Measurements from ENCODE around the gene MBD6. TPM values are rescaled to one million over a fixed set of nuclear protein-coding genes. Genes with fewer than 3 reads are reported as not detected.

Gene MBD6
- total and polyA plus RNA-seq, 2 of the 13 experiments (the other 11 are each of a cell fraction or from before 2014, with no cell fraction given) = 4.1 to 5.9 TPM

- H3K79me2 ChIP-seq (ENCODE audit: insufficient read depth, low read length) = no peaks in the 10 kb centered on the region
- H3K36me3 ChIP-seq (replicated peaks in 1 of 2; ENCODE audit: control insufficient read depth in 1 of 2, insufficient read depth in 2 of 2, low read length in 2 of 2) = peaks cover 28 to 76% of the 10 kb centered on the region in 2 experiments
- no peak overlapping the region for H3K27ac ChIP-seq (ENCODE audit: extremely low read length, insufficient read depth, low read length)
- in situ Hi-C loops (cut with HindIII; ENCODE audit: extremely low pct_ligation_motif_present, low pct_unique_long_range_greater_than_20kb) = no loop called here
- no peak for FAIRE-seq
- ATAC-seq = no peak
- no peak for DNase-seq (ENCODE audit: low spot score)
- TF ChIP-seq POLR2AphosphoS2 (IDR thresholded peaks at IDR 0.05; ENCODE audit: low read depth, low read length) (peak; percentile 34; the same call in 1 of the 2 replicates), SAP130 (CRISPR knock-in tag; IDR thresholded peaks at IDR 0.05; ENCODE audit: low read depth) (no peak), NR1H2 (CRISPR knock-in tag; IDR thresholded peaks at IDR 0.05; ENCODE audit: borderline replicate concordance, low read depth) (no peak), PITX1 (CRISPR knock-in tag; IDR thresholded peaks at IDR 0.05) (no peak), POLR2G (IDR thresholded peaks at IDR 0.05; ENCODE audit: low read depth, low read length) (peak; percentile 27; the same call in 1 of the 2 replicates)
- no peak overlapping the region for H2AFZ ChIP-seq (ENCODE audit: low read length)
- no peaks in the 10 kb centered on the region for H3K27me3 ChIP-seq (ENCODE audit: control insufficient read depth in 1 of 2, insufficient read depth in 2 of 2, low read length in 2 of 2)
- no peaks in the 10 kb centered on the region for H3K9me3 ChIP-seq (ENCODE audit: low read length)
- intact Hi-C loops (cut with micrococcal nuclease; ENCODE audit: unreplicated experiment) = no loop called here
- BruUV-seq (replicated peaks) = no TSS peak
- no peaks in the 10 kb centered on the region for H3K4me1 ChIP-seq (ENCODE audit: insufficient read depth, low read length)
- H4K20me1 ChIP-seq (ENCODE audit: insufficient read depth, low read length) = no peaks in the 10 kb centered on the region
- H3K4me2 ChIP-seq (ENCODE audit: low read depth, low read length) = no peak overlapping the region
- no peak overlapping the region for H3K4me3 ChIP-seq (replicated peaks in 1 of 3; ENCODE audit: insufficient read depth in 1 of 3, low read depth in 2 of 3, low read length in 3 of 3)
- H3K9ac ChIP-seq (ENCODE audit: insufficient read depth, low read depth, low read length) = no peak overlapping the region
- CTCF ChIA-PET (ENCODE audit: low intra/inter-chr PET ratio, low total read pairs) = no interaction called here
- 90% methylated on average over 1 of the region's 1 CpG for WGBS (ENCODE audit: low lambda C conversion rate)
- POLR2A ChIA-PET = interaction anchor here (0.6 to 3.4 kb wide), 6 partner anchors 12 to 44 kb away, joined by 3 to 17 read pairs (median 4); partner anchors contain the start of gene DCTN2
These were observed 9.2 kb downstream of the MBD6 start for GRCh38 chr12:57531836-57532235.

- Histone ChIP-seq H3K27ac (ENCODE audit: extremely low read length, insufficient read depth, low read length) (no peak overlapping the region), H3K9me3 (ENCODE audit: low read length) (no peaks in the 10 kb centered on the region), H4K20me1 (ENCODE audit: insufficient read depth, low read length) (no peaks in the 10 kb centered on the region), H3K27me3 (ENCODE audit: control insufficient read depth in 1 of 2, insufficient read depth in 2 of 2, low read length in 2 of 2) (no peaks in the 10 kb centered on the region), H3K79me2 (ENCODE audit: insufficient read depth, low read length) (no peaks in the 10 kb centered on the region), H3K36me3 (replicated peaks in 1 of 2; ENCODE audit: control insufficient read depth in 1 of 2, insufficient read depth in 2 of 2, low read length in 2 of 2) (peaks cover 24 to 64% of the 10 kb centered on the region in 2 experiments), H2AFZ (ENCODE audit: low read length) (no peak overlapping the region), H3K4me1 (ENCODE audit: insufficient read depth, low read length) (no peaks in the 10 kb centered on the region), H3K9ac (ENCODE audit: insufficient read depth, low read depth, low read length) (no peak overlapping the region), H3K4me2 (ENCODE audit: low read depth, low read length) (no peak overlapping the region), H3K4me3 (replicated peaks in 1 of 3; ENCODE audit: insufficient read depth in 1 of 3, low read depth in 2 of 3, low read length in 3 of 3) (no peak overlapping the region)
- POLR2A ChIA-PET = interaction anchor here (1.4 to 3.4 kb wide), 3 partner anchors 10 to 43 kb away, joined by 4 to 17 read pairs (median 6); partner anchors contain the start of gene DCTN2
- 98% methylated on average over 7 of the region's 8 CpGs for WGBS (ENCODE audit: low lambda C conversion rate)
- CTCF ChIA-PET (ENCODE audit: low intra/inter-chr PET ratio, low total read pairs) = no interaction called here
- intact Hi-C loops (cut with micrococcal nuclease; ENCODE audit: unreplicated experiment) = no loop called here
- in situ Hi-C loops (cut with HindIII; ENCODE audit: extremely low pct_ligation_motif_present, low pct_unique_long_range_greater_than_20kb) = no loop called here
- DNase-seq (ENCODE audit: low spot score) (no peak), FAIRE-seq (no peak), ATAC-seq (no peak)
- BruUV-seq (replicated peaks) = no TSS peak
- no peak for TF ChIP-seq NKX3-1 (CRISPR knock-in tag; IDR thresholded peaks at IDR 0.05)
- no peak for TF ChIP-seq SIN3B (IDR thresholded peaks at IDR 0.05; ENCODE audit: low read length)
- no peak for TF ChIP-seq ZNF850 (CRISPR knock-in tag; conservative IDR thresholded peaks at IDR 0.05)
- TF ChIP-seq AHR (CRISPR knock-in tag; IDR thresholded peaks at IDR 0.05) = no peak
- TF ChIP-seq, protein P1, sequence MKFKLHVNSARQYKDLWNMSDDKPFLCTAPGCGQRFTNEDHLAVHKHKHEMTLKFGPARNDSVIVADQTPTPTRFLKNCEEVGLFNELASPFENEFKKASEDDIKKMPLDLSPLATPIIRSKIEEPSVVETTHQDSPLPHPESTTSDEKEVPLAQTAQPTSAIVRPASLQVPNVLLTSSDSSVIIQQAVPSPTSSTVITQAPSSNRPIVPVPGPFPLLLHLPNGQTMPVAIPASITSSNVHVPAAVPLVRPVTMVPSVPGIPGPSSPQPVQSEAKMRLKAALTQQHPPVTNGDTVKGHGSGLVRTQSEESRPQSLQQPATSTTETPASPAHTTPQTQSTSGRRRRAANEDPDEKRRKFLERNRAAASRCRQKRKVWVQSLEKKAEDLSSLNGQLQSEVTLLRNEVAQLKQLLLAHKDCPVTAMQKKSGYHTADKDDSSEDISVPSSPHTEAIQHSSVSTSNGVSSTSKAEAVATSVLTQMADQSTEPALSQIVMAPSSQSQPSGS (CRISPR knock-in tag; IDR thresholded peaks at IDR 0.05) = no peak
- TF ChIP-seq, protein P2, sequence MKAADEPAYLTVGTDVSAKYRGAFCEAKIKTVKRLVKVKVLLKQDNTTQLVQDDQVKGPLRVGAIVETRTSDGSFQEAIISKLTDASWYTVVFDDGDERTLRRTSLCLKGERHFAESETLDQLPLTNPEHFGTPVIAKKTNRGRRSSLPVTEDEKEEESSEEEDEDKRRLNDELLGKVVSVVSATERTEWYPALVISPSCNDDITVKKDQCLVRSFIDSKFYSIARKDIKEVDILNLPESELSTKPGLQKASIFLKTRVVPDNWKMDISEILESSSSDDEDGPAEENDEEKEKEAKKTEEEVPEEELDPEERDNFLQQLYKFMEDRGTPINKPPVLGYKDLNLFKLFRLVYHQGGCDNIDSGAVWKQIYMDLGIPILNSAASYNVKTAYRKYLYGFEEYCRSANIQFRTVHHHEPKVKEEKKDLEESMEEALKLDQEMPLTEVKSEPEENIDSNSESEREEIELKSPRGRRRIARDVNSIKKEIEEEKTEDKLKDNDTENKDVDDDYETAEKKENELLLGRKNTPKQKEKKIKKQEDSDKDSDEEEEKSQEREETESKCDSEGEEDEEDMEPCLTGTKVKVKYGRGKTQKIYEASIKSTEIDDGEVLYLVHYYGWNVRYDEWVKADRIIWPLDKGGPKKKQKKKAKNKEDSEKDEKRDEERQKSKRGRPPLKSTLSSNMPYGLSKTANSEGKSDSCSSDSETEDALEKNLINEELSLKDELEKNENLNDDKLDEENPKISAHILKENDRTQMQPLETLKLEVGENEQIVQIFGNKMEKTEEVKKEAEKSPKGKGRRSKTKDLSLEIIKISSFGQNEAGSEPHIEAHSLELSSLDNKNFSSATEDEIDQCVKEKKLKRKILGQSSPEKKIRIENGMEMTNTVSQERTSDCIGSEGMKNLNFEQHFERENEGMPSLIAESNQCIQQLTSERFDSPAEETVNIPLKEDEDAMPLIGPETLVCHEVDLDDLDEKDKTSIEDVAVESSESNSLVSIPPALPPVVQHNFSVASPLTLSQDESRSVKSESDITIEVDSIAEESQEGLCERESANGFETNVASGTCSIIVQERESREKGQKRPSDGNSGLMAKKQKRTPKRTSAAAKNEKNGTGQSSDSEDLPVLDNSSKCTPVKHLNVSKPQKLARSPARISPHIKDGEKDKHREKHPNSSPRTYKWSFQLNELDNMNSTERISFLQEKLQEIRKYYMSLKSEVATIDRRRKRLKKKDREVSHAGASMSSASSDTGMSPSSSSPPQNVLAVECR (CRISPR knock-in tag; IDR thresholded peaks at IDR 0.05; ENCODE audit: borderline replicate concordance) = no peak
- TF ChIP-seq ZNF160 (CRISPR knock-in tag; IDR thresholded peaks at IDR 0.05) = no peak
- TF ChIP-seq ZNF616 (CRISPR knock-in tag; IDR thresholded peaks at IDR 0.05; ENCODE audit: low read depth) = no peak
- no peak for TF ChIP-seq ZNF234 (CRISPR knock-in tag; conservative IDR thresholded peaks at IDR 0.05)
- no peak for TF ChIP-seq ZNF879 (CRISPR knock-in tag; IDR thresholded peaks at IDR 0.05)
These were observed 10.5 kb downstream of the MBD6 start for GRCh38 chr12:57533108-57533507.

Data from HepG2 (cell line).